Prostate gland (tissue), 2 donors: ENCODE data around the gene EPYC. TPM values are rescaled to one million over a fixed set of nuclear protein-coding genes. Genes with fewer than 3 reads are reported as not detected.
"Not testable (repeated sequence)": the region's sequence is repeated elsewhere in the genome, so short reads cannot be mapped to it uniquely, and the experiment has no call there.

Experiments used
- DNase-seq: peaks from one replicate; pipeline ENCODE4 v3.0.0-alpha.2; 2019; ENCODE audit warnings: low spot score
- H3K27ac ChIP-seq, 2 donors: fragments of 200-600 bp; sonication (generic); 2 replicates each; pipeline ENCODE4 v1.5.1; 2017 to 2019
- H3K27me3 ChIP-seq: fragments of 200-600 bp; sonication (generic); replicated peaks from 2 replicates; pipeline ENCODE4 v1.5.1; 2019; ENCODE audit not compliant: insufficient read depth
- H3K36me3 ChIP-seq, 2 donors: fragments of 200-600 bp; sonication (generic); 1 replicate in 1 of 2; 2 replicates in 1 of 2; pipeline versions ENCODE4 v1.5.1 to v1.8.1; 2017 to 2019
- H3K4me1 ChIP-seq: fragments of 200-600 bp; sonication (generic); replicated peaks from 2 replicates; pipeline ENCODE4 v1.5.1; 2019
- H3K4me3 ChIP-seq, 2 donors: fragments of 200-600 bp; sonication (generic); 2 replicates each; pipeline ENCODE4 v1.5.1; 2017 to 2019
- H3K9me3 ChIP-seq: fragments of 200-600 bp; sonication (generic); 2 replicates; pipeline ENCODE4 v1.5.1; 2017
- CTCF ChIP-seq, 4 experiments: fragments of 200-600 bp in 2 of 4; fragments of 450-650 bp in 2 of 4; sonication (generic) in 2 of 4; IDR thresholded peaks; 1 replicate in 3 of 4; 2 replicates in 1 of 4; pipeline ENCODE4 v1.5.1; 2016 to 2019; ENCODE audit warnings: antibody characterized with exemption in 4 of 4, mild to moderate bottlenecking in 2 of 4, moderate library complexity in 2 of 4
- POLR2A ChIP-seq: fragments of 450-650 bp; IDR thresholded peaks from one replicate; pipeline ENCODE4 v1.6.1; 2016; ENCODE audit warnings: antibody characterized with exemption, mild to moderate bottlenecking
- POLR2AphosphoS5 ChIP-seq: sonication (generic); formaldehyde crosslinking; IDR thresholded peaks from one replicate; pipeline ENCODE4 v1.6.1; 2017; ENCODE audit warnings: antibody characterized with exemption
- WGBS: methylation state at CpG from one replicate; pipeline ENCODE4 v1.1.5; 2018; 5-methylcytosine and 5-hydroxymethylcytosine counted together
- intact Hi-C: fragments of 100-400 bp; cut with DNase I; formaldehyde crosslinking; loops from one replicate; pipeline ENCODE4 v1.14.2; 2022
- total RNA-seq, 2 donors: library from RNA; depleted of rRNA; stranded (reverse); fragments of >200 nt; gene quantifications; one replicate each; pipeline ENCODE4 v1.1.0, GENCODE V29; 2016

The EPYC gene
- total RNA-seq, 2 donors from 2014 or later = not detected

DNA sequence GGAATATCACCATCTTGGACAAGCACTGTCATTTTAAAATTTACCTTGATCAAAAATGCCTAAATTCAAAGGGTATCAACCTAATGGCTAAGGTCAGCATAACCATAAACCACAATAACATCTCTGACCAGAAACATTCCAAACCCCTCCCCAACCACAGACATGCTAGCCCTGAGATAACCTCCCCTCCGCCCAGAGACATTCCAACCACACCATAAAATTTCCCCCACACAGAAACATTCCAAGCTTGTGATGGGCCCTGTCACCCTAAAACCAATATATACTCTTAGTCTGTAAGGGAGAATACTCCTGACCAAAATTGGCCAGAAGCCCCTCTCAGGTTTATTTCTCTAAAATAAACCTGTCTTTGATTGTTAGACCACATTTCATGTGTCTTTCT is 17.7 kb downstream of the EPYC start:
- H3K27ac ChIP-seq = no peak overlapping the region
- no peak overlapping the region for H3K4me3 ChIP-seq
- no peaks in the 10 kb centered on the region for H3K27me3 ChIP-seq
- H3K4me1 ChIP-seq = no peaks in the 10 kb centered on the region
- no peaks in the 10 kb centered on the region for H3K36me3 ChIP-seq
- no peak for DNase-seq
- intact Hi-C loops = no loop called here
- TF ChIP-seq POLR2A (no peak), CTCF (IDR thresholded peaks at IDR 0.05) (no peak), POLR2AphosphoS5 (no peak)
- WGBS = 100% methylated on average over 1 of the region's 1 CpG
- H3K9me3 ChIP-seq = no peaks in the 10 kb centered on the region

DNA sequence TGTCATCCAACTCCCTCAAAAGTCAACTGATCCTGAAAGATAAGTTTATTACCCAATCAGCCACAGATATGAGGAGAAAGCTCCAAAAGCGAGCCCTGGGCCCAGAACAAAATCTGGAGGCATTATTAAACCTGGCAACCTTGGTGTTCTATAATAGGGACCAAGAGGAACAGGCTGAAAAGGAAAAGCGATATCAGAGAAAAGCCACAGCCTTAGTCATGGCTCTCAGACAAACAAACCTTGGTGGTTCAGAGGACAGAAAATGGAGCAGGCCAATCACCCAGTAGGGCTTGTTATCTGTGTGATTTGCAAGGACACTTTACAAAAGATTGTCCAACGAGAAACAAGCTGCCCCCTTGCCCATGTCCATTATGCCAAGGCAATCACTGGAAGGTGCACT is 19.4 kb downstream of the EPYC start:
- H3K4me1 ChIP-seq, H3K4me3 ChIP-seq, H3K27me3 ChIP-seq, DNase-seq, intact Hi-C loops, H3K9me3 ChIP-seq, H3K36me3 ChIP-seq, H3K27ac ChIP-seq: not testable (repeated sequence)
- WGBS = 95% methylated on average over 3 of the region's 3 CpGs

GRCh38 chr12:90984114-90984513 is 20.7 kb downstream of the EPYC start:
- H3K36me3 ChIP-seq = no peaks in the 10 kb centered on the region
- intact Hi-C loops = loop anchor here (5.0 kb wide), 1 partner anchor 193 kb away; no protein-coding TSS in a partner anchor
- no peaks in the 10 kb centered on the region for H3K27me3 ChIP-seq
- H3K4me1 ChIP-seq = no peaks in the 10 kb centered on the region
- TF ChIP-seq POLR2A (no peak), CTCF (IDR thresholded peaks at IDR 0.05) (no peak), POLR2AphosphoS5 (no peak)
- WGBS = 92% methylated on average over 3 of the region's 3 CpGs
- no peak overlapping the region for H3K27ac ChIP-seq
- no peak for DNase-seq
- no peak overlapping the region for H3K4me3 ChIP-seq
- no peaks in the 10 kb centered on the region for H3K9me3 ChIP-seq

DNA sequence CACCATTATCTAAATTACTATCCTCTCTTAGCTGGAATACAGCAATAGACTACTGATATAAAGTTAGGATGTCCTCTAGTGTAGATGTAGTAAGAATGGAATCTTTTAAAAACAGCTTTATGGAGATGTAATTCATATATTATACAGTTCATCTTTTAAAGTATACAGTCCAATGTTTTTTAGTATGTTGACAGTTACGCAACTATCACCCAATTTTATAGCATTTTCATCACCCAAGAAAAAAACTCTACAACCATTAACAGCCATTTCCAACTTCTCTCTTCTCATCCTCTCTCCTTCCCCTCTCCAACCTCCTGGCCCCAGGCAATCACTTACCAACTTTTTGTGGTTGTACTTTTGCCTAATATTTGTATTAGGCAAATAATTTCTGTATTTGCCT is 22.6 kb downstream of the EPYC start:
- WGBS = 97% methylated on average over 1 of the region's 1 CpG
- Histone ChIP-seq H3K4me3 (no peak overlapping the region), H3K27me3 (no peaks in the 10 kb centered on the region), H3K4me1 (no peaks in the 10 kb centered on the region), H3K9me3 (no peaks in the 10 kb centered on the region), H3K36me3 (no peaks in the 10 kb centered on the region), H3K27ac (no peak overlapping the region)
- TF ChIP-seq POLR2A (no peak), POLR2AphosphoS5 (no peak), CTCF (IDR thresholded peaks at IDR 0.05) (no peak)
- intact Hi-C loops = loop anchor here (5.0 kb wide), 1 partner anchor 195 kb away; no protein-coding TSS in a partner anchor
- DNase-seq = no peak

DNA sequence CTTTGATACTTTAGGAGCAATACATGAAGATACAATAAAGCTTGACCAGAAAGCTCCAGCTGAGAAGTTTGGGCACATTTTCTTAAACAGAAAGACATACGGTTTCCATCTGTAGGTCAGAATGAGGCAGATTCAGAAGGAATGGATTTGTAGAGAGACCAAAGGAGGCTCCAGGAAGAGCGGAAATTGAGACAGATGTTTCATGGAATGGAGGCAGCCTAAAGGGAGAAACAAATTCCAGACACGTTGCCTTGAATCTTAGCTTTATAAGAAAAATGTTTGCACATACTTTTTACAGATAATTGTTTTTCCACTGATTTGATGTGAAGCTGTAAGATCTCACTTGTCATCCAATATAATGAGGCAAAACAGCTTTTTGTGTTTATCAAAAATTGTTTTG is 24.8 kb downstream of the EPYC start:
- Histone ChIP-seq H3K27ac (no peak overlapping the region), H3K4me1 (no peaks in the 10 kb centered on the region), H3K9me3 (no peaks in the 10 kb centered on the region), H3K4me3 (no peak overlapping the region), H3K36me3 (no peaks in the 10 kb centered on the region), H3K27me3 (no peaks in the 10 kb centered on the region)
- TF ChIP-seq POLR2A (no peak), POLR2AphosphoS5 (no peak), CTCF (IDR thresholded peaks at IDR 0.05) (no peak)
- intact Hi-C loops = loop anchor here (5.0 kb wide), 2 partner anchors 197 to 377 kb away; no protein-coding TSS in a partner anchor
- DNase-seq = no peak
- 72% methylated on average over 3 of the region's 3 CpGs for WGBS
